Aorta (tissue), 5 donors: ENCODE data around the gene DOK6. TPM values are rescaled to one million over a fixed set of nuclear protein-coding genes. Genes with fewer than 3 reads are reported as not detected.

Source experiments
- ATAC-seq: fragments of 200-7000 bp; cut with Tn5 transposase; one replicate; pipeline ENCODE4 v1.9.1; 2022; ENCODE audit warnings: moderate library complexity; ENCODE audit not compliant: low FRiP score
- DNase-seq, 2 donors: peaks; one replicate each; pipeline ENCODE4 v3.0.0-alpha.2; 2020
- H3K27ac ChIP-seq, 2 donors: one replicate each; pipeline ENCODE4 v1.5.1; 2013; ENCODE audit warnings: low read length in 2 of 2, mild to moderate bottlenecking in 2 of 2, moderate library complexity in 2 of 2, control low read depth in 1 of 2, inconsistent platforms in 1 of 2, low read depth in 1 of 2
- H3K27me3 ChIP-seq, 2 donors: one replicate each; pipeline ENCODE4 v1.6.1; 2013; ENCODE audit warnings: control low read depth in 1 of 2, low read length in 1 of 2, mild to moderate bottlenecking in 1 of 2, moderate library complexity in 1 of 2; ENCODE audit not compliant: insufficient read depth in 2 of 2, control insufficient read depth in 1 of 2
- H3K36me3 ChIP-seq, 2 donors: one replicate each; pipeline ENCODE4 v1.6.1; 2013; ENCODE audit warnings: control low read depth in 1 of 2, low read length in 1 of 2, mild to moderate bottlenecking in 1 of 2; ENCODE audit not compliant: insufficient read depth in 2 of 2, control insufficient read depth in 1 of 2
- H3K4me1 ChIP-seq, 2 donors: one replicate each; pipeline ENCODE4 v1.6.1; 2013; ENCODE audit warnings: low read length in 2 of 2, control low read depth in 1 of 2, mild to moderate bottlenecking in 1 of 2, moderate library complexity in 1 of 2; ENCODE audit not compliant: insufficient read depth in 2 of 2, control insufficient read depth in 1 of 2
- H3K4me3 ChIP-seq, 2 donors: one replicate each; pipeline ENCODE4 v1.5.1; 2013; ENCODE audit warnings: low read length in 2 of 2, control low read depth in 1 of 2, mild to moderate bottlenecking in 1 of 2
- H3K9me3 ChIP-seq: one replicate; pipeline ENCODE4 v1.6.1; 2013; ENCODE audit warnings: mild to moderate bottlenecking, low read length; ENCODE audit not compliant: control insufficient read depth
- WGBS, 2 donors: extraction: QIAGEN DNeasy Blood & Tissue Kit; methylation state at CpG; one replicate each; pipeline ENCODE4 v1.1.7; 2013; 5-methylcytosine and 5-hydroxymethylcytosine counted together
- intact Hi-C, 2 donors: fragments of 100-400 bp; cut with DNase I; formaldehyde crosslinking; loops; one replicate each; pipeline versions ENCODE4 v1.14.2 to v1.15.0; 2022
- polyA plus RNA-seq, 2 donors: library from polyadenylated mRNA; stranded (reverse); fragments of 200-250 nt; gene quantifications; one replicate each; pipeline ENCODE4 v1.2.3, GENCODE V29; 2013
- total RNA-seq, 2 donors: library from RNA; stranded (reverse); fragmentation: NEBNext Ultra II Directional; extraction: Animal tissue kit (Norgen Biotek cat#: 25700); gene quantifications; one replicate each; pipeline ENCODE4 v1.2.1, GENCODE V29; 2021
- donor health status: healthy with polysubstance abuse.
- donor health status: Bipolar disorder and iron deficiency.
- donor health status: DM: no; HTN: no; CAD: no.
- donor health status: DM: no; HTN: no; CAD: no.
- donor health status: DM: yes; HTN: yes; CAD: no.

Gene DOK6
- total and polyA plus RNA-seq, 4 donors: 1.2 to 6.3 (median 3.9) TPM

- H3K36me3 ChIP-seq: no peaks in the 10 kb centered on the region
- ATAC-seq: no peak
- H3K4me3 ChIP-seq: no peak overlapping the region
- no peaks in the 10 kb centered on the region for H3K27me3 ChIP-seq
- H3K9me3 ChIP-seq: no peaks in the 10 kb centered on the region
- H3K4me1 ChIP-seq: no peaks in the 10 kb centered on the region
- intact Hi-C loops: no loop called here
- 67 to 68% methylated on average over 4 of the region's 4 CpGs for WGBS, 2 donors
- no peak overlapping the region for H3K27ac ChIP-seq
- DNase-seq: no peak
These were observed 369.6 kb downstream of the DOK6 start for GRCh38 chr18:69770238-69770637.

GRCh38 chr18:69774831-69775230, 374.1 kb downstream of the DOK6 start:
- DNase-seq (no peak), ATAC-seq (no peak)
- Histone ChIP-seq H3K4me3 (no peak overlapping the region), H3K9me3 (no peaks in the 10 kb centered on the region), H3K4me1 (no peaks in the 10 kb centered on the region), H3K27me3 (no peaks in the 10 kb centered on the region), H3K36me3 (no peaks in the 10 kb centered on the region), H3K27ac (no peak overlapping the region)
- 28 to 39% methylated on average over 3 of the region's 3 CpGs for WGBS, 2 donors
- intact Hi-C loops: no loop called here

- Histone ChIP-seq H3K4me3 (no peak overlapping the region), H3K27ac (no peak overlapping the region), H3K4me1 (no peaks in the 10 kb centered on the region), H3K9me3 (no peaks in the 10 kb centered on the region), H3K27me3 (no peaks in the 10 kb centered on the region), H3K36me3 (no peaks in the 10 kb centered on the region)
- no peak for ATAC-seq
- intact Hi-C loops: no loop called here
- DNase-seq: no peak
These were observed 376.6 kb downstream of the DOK6 start for GRCh38 chr18:69777248-69777647.

GRCh38 chr18:69778680-69779079, 378.0 kb downstream of the DOK6 start:
- intact Hi-C loops: no loop called here
- H3K27me3 ChIP-seq: no peaks in the 10 kb centered on the region
- H3K36me3 ChIP-seq: no peaks in the 10 kb centered on the region
- DNase-seq: no peak
- no peak for ATAC-seq
- H3K4me1 ChIP-seq: no peaks in the 10 kb centered on the region
- no peak overlapping the region for H3K27ac ChIP-seq
- peaks cover 2% of the 10 kb centered on the region for H3K9me3 ChIP-seq
- 69 to 94% methylated on average over 1 of the region's 1 CpG for WGBS, 2 donors
- H3K4me3 ChIP-seq: no peak overlapping the region

GRCh38 chr18:69780851-69781250, 380.2 kb downstream of the DOK6 start:
- intact Hi-C loops: no loop called here
- DNase-seq: no peak
- no peaks in the 10 kb centered on the region for H3K36me3 ChIP-seq
- no peaks in the 10 kb centered on the region for H3K27me3 ChIP-seq
- H3K27ac ChIP-seq: no peak overlapping the region
- 74 to 79% methylated on average over 3 of the region's 3 CpGs for WGBS, 2 donors
- H3K4me3 ChIP-seq: no peak overlapping the region
- no peaks in the 10 kb centered on the region for H3K4me1 ChIP-seq
- no peak for ATAC-seq
- H3K9me3 ChIP-seq: peaks cover 2% of the 10 kb centered on the region

- H3K4me1 ChIP-seq: no peaks in the 10 kb centered on the region
- no peak for ATAC-seq
- no peak overlapping the region for H3K27ac ChIP-seq
- H3K4me3 ChIP-seq: no peak overlapping the region
- H3K27me3 ChIP-seq: no peaks in the 10 kb centered on the region
- H3K9me3 ChIP-seq: peaks cover 2% of the 10 kb centered on the region
- no peaks in the 10 kb centered on the region for H3K36me3 ChIP-seq
- intact Hi-C loops: no loop called here
- no peak for DNase-seq
- WGBS, 2 donors: 80 to 92% methylated on average over 2 of the region's 2 CpGs
These were observed 384.1 kb downstream of the DOK6 start for GRCh38 chr18:69784815-69785214.

GRCh38 chr18:69785466-69785865, 384.8 kb downstream of the DOK6 start:
- 80 to 89% methylated on average over 3 of the region's 3 CpGs for WGBS, 2 donors
- DNase-seq: no peak
- intact Hi-C loops: no loop called here
- Histone ChIP-seq H3K36me3 (no peaks in the 10 kb centered on the region), H3K27ac (no peak overlapping the region), H3K4me3 (no peak overlapping the region), H3K27me3 (no peaks in the 10 kb centered on the region), H3K4me1 (no peaks in the 10 kb centered on the region), H3K9me3 (peaks cover 2% of the 10 kb centered on the region)
- no peak for ATAC-seq

GRCh38 chr18:69786427-69786826, 385.7 kb downstream of the DOK6 start:
- intact Hi-C loops: no loop called here
- DNase-seq (no peak), ATAC-seq (no peak)
- H3K4me3 ChIP-seq: no peak overlapping the region
- no peaks in the 10 kb centered on the region for H3K36me3 ChIP-seq
- H3K4me1 ChIP-seq: no peaks in the 10 kb centered on the region
- H3K27ac ChIP-seq: no peak overlapping the region
- no peaks in the 10 kb centered on the region for H3K27me3 ChIP-seq
- peaks cover 2% of the 10 kb centered on the region for H3K9me3 ChIP-seq
- 44 to 78% methylated on average over 1 of the region's 1 CpG for WGBS, 2 donors

- ATAC-seq: no peak
- Histone ChIP-seq H3K4me1 (no peaks in the 10 kb centered on the region), H3K36me3 (no peaks in the 10 kb centered on the region), H3K4me3 (no peak overlapping the region), H3K27ac (no peak overlapping the region), H3K27me3 (no peaks in the 10 kb centered on the region), H3K9me3 (peaks cover under 1% of the 10 kb centered on the region)
- 67 to 72% methylated on average over 4 of the region's 4 CpGs for WGBS, 2 donors
- no peak for DNase-seq
- intact Hi-C loops: no loop called here
These were observed 387.3 kb downstream of the DOK6 start for GRCh38 chr18:69787825-69788547.
